NOMO-1 (cell line): ENCODE measurements around the gene ZNF407.

Experiments
- DNase-seq, 2 experiments: peaks; one replicate each; lab custom pipeline; 2025; ENCODE audit not compliant: unreplicated experiment in 2 of 2; lab: John Stamatoyannopoulos, UW

The ZNF407 gene

GRCh38 chr18:74916773-74917393, 319.2 kb downstream of the ZNF407 start:
- peak; percentile 85 to 93 for DNase-seq

GRCh38 chr18:74918276-74918790, 320.7 kb downstream of the ZNF407 start:
- no peak for DNase-seq

GRCh38 chr18:74921057-74921820, 323.6 kb downstream of the ZNF407 start:
- no peak for DNase-seq

- no peak for DNase-seq
These were observed 328.4 kb downstream of the ZNF407 start for GRCh38 chr18:74926051-74926450.

- no peak for DNase-seq
These were observed 330.7 kb downstream of the ZNF407 start for GRCh38 chr18:74928194-74928968.

GRCh38 chr18:74929110-74929509, 331.4 kb downstream of the ZNF407 start:
- DNase-seq, result no peak

- DNase-seq, result no peak
These were observed 332.9 kb downstream of the ZNF407 start for GRCh38 chr18:74930616-74931015.

GRCh38 chr18:74933930-74934329, 336.3 kb downstream of the ZNF407 start:
- DNase-seq, result no peak

GRCh38 chr18:74935434-74935833, 337.8 kb downstream of the ZNF407 start:
- no peak for DNase-seq

GRCh38 chr18:74936343-74936742, 338.7 kb downstream of the ZNF407 start:
- no peak for DNase-seq

GRCh38 chr18:74937291-74937690, 339.6 kb downstream of the ZNF407 start:
- no peak for DNase-seq

GRCh38 chr18:74940856-74941255, 343.2 kb downstream of the ZNF407 start:
- no peak for DNase-seq

- DNase-seq, result no peak
These were observed 344.7 kb downstream of the ZNF407 start for GRCh38 chr18:74942319-74942910.

GRCh38 chr18:74944676-74945075, 347.0 kb downstream of the ZNF407 start:
- no peak for DNase-seq

GRCh38 chr18:74945774-74946545, 348.3 kb downstream of the ZNF407 start:
- DNase-seq, result no peak

GRCh38 chr18:74946646-74947375, 349.1 kb downstream of the ZNF407 start:
- DNase-seq, result no peak

GRCh38 chr18:74947417-74947816, 349.7 kb downstream of the ZNF407 start:
- no peak for DNase-seq

GRCh38 chr18:74947875-74948274, 350.2 kb downstream of the ZNF407 start:
- no peak for DNase-seq

GRCh38 chr18:74949611-74950010, 351.9 kb downstream of the ZNF407 start:
- no peak for DNase-seq

- no peak for DNase-seq
These were observed 352.8 kb downstream of the ZNF407 start for GRCh38 chr18:74950479-74950878.
